Omental fat pad (tissue), 4 donors: ENCODE data around the gene MBP. TPM values are rescaled to one million over a fixed set of nuclear protein-coding genes. Genes with fewer than 3 reads are reported as not detected.

Experiments
- ATAC-seq: fragments of 150-250 bp; one replicate; pipeline ENCODE4 v1.9.1; 2016; ENCODE audit warnings: mild to moderate bottlenecking, moderate library complexity; ENCODE audit not compliant: low FRiP score
- DNase-seq: peaks from one replicate; pipeline ENCODE4 v3.0.0-alpha.2; 2019; ENCODE audit warnings: low spot score
- CTCF ChIP-seq, 3 donors: fragments of 450-650 bp; IDR thresholded peaks; one replicate each; pipeline ENCODE4 v1.5.1; 2016 to 2017; ENCODE audit warnings: antibody characterized with exemption in 3 of 3, mild to moderate bottlenecking in 3 of 3, moderate library complexity in 2 of 3
- total RNA-seq, 4 donors: library from RNA; depleted of rRNA; stranded (reverse); fragments of >200 nt; gene quantifications; one replicate each; pipeline ENCODE4 v1.1.0, GENCODE V29; 2016

Gene MBP
- total RNA-seq, 4 donors from 2014 or later: 27.4 to 50.9 (median 36.0) TPM

- no peak for TF ChIP-seq CTCF (IDR thresholded peaks at IDR 0.05)
- DNase-seq: peak; percentile 72
- ATAC-seq: peak; percentile 89
Measured at GRCh38 chr18:77114415-77115191, 18.0 kb downstream of the MBP start.

- TF ChIP-seq CTCF (IDR thresholded peaks at IDR 0.05): no peak
- DNase-seq: no peak
- ATAC-seq: no peak
Measured at GRCh38 chr18:77114152-77114414, 18.5 kb downstream of the MBP start.

GRCh38 chr18:77113361-77114151, 19.0 kb downstream of the MBP start:
- TF ChIP-seq CTCF (IDR thresholded peaks at IDR 0.05): no peak
- DNase-seq: no peak
- no peak for ATAC-seq

GRCh38 chr18:77112747-77113092, 19.9 kb downstream of the MBP start:
- no peak for ATAC-seq
- DNase-seq: no peak
- no peak for TF ChIP-seq CTCF (IDR thresholded peaks at IDR 0.05)

GRCh38 chr18:77111951-77112746, 20.4 kb downstream of the MBP start:
- ATAC-seq: no peak

GRCh38 chr18:77111449-77111848, 21.1 kb downstream of the MBP start:
- no peak for DNase-seq
- ATAC-seq: no peak
- no peak for TF ChIP-seq CTCF (IDR thresholded peaks at IDR 0.05)

More at GRCh38 chr18:77111951-77112746, 20.4 kb downstream of the MBP start:
- no peak for TF ChIP-seq CTCF (IDR thresholded peaks at IDR 0.05)
- no peak for DNase-seq
